Vein endothelial cell (primary cell): ENCODE measurements around the gene MT2A. TPM values are rescaled to one million over a fixed set of nuclear protein-coding genes. Genes with fewer than 3 reads are reported as not detected.

Experiments
- total RNA-seq: library from RNA; depleted of rRNA; stranded (reverse); fragments of >200 nt; gene quantifications from 2 replicates; pipeline ENCODE4 v1.2.3, GENCODE V29; 2012

MT2A gene
- total RNA-seq, result 94.5 and 126 TPM in 2 replicates

DNA sequence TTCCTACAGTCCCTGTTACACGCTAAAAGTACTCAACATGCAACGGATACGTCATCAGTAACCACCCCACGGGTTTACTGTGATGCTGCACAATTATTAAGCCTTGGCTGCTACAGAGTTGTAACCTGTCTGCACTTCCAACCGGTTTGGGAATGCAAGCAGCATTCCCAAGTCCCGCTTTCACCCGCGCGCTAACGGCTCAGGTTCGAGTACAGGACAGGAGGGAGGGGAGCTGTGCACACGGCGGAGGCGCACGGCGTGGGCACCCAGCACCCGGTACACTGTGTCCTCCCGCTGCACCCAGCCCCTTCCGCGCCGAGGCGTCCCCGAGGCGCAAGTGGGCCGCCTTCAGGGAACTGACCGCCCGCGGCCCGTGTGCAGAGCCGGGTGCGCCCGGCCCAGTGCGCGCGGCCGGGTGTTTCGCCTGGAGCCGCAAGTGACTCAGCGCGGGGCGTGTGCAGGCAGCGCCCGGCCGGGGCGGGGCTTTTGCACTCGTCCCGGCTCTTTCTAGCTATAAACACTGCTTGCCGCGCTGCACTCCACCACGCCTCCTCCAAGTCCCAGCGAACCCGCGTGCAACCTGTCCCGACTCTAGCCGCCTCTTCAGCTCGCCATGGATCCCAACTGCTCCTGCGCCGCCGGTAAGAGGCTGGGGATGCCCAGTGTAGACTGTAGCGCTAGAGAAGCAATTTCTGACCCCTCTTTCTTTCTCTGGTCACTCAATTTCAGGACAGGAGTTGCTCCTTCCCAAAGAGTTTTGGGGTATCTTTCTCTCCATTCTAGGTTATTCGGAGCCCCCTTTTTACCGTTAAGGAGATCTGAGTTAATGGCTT, at the start of gene MT2A:
Gene MT2A (plus strand): TSS at position 542 of the 833 bp plus-strand sequence. CDS start 72 bp downstream, at position 614.

DNA sequence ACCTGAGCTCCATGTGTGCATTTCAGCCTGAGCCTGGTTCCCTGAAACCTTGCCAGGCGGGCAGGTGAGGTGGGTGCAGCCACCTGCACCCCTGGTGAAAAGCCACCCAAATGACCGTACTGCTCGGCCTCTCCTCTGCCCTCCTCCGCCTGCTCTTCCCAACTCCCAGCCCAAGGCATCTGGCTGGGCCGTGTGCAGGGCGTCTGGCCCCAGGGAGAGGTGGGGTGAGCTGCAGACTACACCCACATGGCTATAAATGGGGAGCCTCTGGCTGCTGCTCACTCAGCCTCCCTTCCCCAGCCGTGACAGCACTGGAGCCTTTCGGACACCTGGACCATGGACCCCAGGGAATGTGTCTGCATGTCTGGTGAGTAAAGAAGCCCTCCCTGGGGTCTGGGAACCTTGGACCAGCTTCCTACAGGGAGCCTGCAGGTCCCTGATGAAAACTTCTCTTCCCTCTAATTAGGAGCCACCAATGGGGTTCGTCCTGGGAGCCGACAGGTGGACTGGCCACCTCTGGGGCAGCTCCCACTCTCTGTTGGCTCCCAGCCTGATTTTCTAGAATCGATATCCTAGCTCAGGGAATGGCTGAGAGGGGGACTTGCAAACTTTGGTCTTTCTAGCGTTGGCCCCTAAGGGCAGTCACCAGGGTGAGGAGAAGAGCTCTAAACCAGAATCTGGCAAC, 43.4 kb upstream of the MT2A start, which contains the start of gene MT4:
Gene MT4 (plus strand): TSS at position 281 of the 685 bp plus-strand sequence. CDS start 56 bp downstream, at position 337.

GRCh38 chr16:56589141-56590039, 19.0 kb upstream of the MT2A start, which contains the start of gene MT3:
Gene MT3, plus strand, starts transcription at chr16:56589528. Its CDS starts 63 bp downstream, at chr16:56589591.

GRCh38 chr16:56625140-56625942, 17.0 kb downstream of the MT2A start, which contains the start of gene MT1E:
Gene MT1E, plus strand, starts transcription at chr16:56625781. Its CDS starts 71 bp downstream, at chr16:56625852.

DNA sequence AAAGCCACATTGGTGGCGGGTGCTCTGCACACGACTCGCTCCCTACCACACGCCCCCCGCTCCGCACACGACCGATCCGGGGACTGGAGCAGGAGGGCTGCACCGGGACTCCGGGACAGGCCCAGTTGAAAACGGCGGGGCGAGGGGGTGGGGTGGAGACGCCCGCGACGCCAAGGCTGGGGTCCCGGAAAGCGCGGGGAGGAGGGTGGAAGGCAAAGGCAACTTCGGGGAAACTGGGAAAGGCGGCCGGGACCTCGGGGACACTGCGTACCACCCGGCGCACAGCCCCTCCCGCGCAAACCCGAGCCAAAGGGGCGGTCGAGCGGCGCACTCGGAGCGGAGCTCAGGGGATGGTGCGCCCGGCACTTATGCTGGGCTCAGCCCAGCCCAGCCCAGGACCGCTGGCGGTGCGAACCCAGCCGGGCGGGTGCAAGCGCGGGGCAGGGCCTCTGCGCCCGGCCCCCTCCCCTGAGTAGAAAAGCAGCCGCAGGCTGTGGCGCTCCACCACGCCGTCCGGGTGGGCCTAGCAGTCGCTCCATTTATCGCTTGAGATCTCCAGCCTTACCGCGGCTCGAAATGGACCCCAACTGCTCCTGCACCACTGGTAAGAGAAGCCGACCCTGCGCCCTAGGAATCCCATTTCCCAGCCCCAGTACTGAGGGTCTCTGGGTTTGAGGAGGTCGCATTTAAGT, 23.9 kb downstream of the MT2A start, which contains the start of gene MT1M:
Gene MT1M (plus strand): TSS at position 504 of the 692 bp plus-strand sequence. CDS start 73 bp downstream, at position 577.

DNA sequence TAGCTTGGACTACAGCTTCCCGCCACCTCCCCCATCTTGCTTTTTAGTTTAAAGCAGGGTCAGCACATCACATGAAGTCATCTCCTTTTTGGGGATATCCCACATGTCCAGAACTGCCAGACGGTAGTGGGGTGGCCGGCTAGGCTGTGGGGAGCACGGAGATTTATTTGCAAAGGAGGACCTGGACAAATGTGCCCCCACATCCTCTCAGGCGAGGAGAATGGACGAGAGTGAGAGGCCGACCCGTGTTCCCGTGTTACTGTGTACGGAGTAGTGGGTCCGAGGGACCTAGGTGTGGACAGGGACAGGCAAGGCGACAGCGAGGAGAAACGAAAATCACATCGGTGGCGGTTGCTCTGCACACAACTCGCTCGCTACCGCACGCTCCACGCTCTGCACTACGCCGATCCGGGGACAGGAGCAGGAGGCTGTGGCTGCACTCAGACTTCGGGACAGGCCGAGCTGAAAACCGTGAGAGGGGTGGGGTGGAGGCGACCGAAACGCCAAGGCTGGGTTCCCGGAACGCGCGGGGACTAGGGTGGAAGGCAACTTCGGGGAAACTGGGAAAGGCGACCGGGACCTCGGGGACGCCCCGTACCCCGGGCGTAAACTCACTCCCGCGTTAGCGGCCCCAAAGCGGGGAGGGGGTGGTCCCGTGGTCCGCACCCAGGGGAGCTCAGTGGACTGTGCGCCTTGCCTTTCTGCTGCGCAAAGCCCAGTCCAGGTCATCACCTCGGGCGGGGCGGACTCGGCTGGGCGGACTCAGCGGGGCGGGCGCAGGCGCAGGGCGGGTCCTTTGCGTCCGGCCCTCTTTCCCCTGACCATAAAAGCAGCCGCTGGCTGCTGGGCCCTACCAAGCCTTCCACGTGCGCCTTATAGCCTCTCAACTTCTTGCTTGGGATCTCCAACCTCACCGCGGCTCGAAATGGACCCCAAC, 29.7 kb downstream of the MT2A start, which contains the start of gene MT1A:
Gene MT1A (plus strand): TSS at position 853 of the 937 bp plus-strand sequence. CDS start 73 bp downstream, at position 926.

DNA sequence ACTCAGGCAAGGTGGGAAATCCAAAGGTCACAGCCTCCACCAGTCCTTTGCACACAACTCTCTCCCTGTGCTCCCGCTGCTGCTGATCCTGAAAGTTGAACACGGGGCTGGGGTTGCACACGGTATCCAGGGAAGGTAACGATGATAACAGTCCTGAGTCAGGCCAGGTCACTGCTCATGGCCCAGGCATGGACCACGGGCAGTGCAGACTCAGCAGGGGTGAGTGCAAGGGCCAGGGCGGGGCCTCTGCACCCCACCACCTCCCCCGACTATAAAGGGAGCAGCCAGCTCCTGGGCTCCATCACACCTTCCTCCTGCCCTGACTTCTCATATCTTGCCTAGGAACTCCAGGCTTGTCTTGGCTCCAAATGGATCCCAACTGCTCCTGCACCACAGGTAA, 43.2 kb downstream of the MT2A start, which contains the start of gene MT1B:
Gene MT1B (plus strand): TSS at position 301 of the 400 bp plus-strand sequence. CDS start 68 bp downstream, at position 369.

DNA sequence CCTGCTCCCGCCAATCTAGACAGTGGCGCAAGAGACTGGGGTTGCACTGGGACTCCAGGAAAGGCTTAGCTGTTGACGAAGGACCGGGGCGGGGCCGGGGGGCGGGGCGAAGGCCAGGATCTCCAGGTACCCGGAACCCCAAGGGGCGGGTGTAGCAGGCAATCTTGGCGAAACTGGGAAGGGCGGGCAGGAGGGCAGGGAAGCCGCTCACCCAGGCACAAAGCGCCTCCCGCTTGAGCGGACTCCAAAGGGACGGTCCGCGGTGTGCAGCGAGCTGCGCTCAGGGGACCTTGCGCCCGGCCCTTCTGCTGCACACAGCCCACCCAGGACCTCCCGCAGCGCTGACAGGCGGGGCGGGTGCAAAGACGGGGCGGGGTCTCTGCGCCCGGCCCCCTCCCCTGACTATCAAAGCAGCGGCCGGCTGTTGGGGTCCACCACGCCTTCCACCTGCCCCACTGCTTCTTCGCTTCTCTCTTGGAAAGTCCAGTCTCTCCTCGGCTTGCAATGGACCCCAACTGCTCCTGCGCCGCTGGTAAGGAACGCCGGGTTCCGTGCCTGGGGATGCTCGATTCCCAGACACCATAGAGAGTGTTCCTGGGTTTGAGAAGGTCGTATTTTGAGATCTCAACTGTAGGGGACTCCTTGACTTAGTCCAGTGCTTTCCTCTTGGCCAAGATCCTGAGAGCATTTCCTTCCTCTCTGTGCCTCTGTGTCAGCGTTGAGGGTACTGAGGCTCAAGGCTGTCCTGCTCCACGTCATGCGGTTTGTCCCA, 49.4 kb downstream of the MT2A start, which contains the start of gene MT1F:
Gene MT1F (plus strand): TSS at position 405 of the 772 bp plus-strand sequence. CDS start 100 bp downstream, at position 505.

Other genes starting within 250 kb of the MT2A start
- gene AMFR, start 183.0 kb upstream of the MT2A start, total RNA-seq, result 178 and 229 TPM in 2 replicates
- gene NUDT21, start 157.3 kb upstream of the MT2A start, total RNA-seq, result 78.7 and 122 TPM in 2 replicates
- gene OGFOD1, start 157.0 kb upstream of the MT2A start, total RNA-seq, result 63.7 and 103 TPM in 2 replicates
- 35.3 and 38.2 TPM in 2 replicates for gene BBS2, start 88.6 kb upstream of the MT2A start, total RNA-seq
- not detected in 2 replicates for gene MT4, start 43.5 kb upstream of the MT2A start, total RNA-seq
- gene MT3, start 19.1 kb upstream of the MT2A start, total RNA-seq, result not detected in 2 replicates
- 95.0 and 97.3 TPM in 2 replicates for gene MT1E, start 17.2 kb downstream of the MT2A start, total RNA-seq
- 0.65 and 2.4 TPM in 2 replicates for gene MT1M, start 24.1 kb downstream of the MT2A start, total RNA-seq
- gene MT1A, start 30.1 kb downstream of the MT2A start, total RNA-seq, result 1.7 and 5.6 TPM in 2 replicates
- gene MT1B, start 43.3 kb downstream of the MT2A start, total RNA-seq, result not detected in 2 replicates
- 0.33 and 0.38 TPM in 2 replicates for gene MT1F, start 49.4 kb downstream of the MT2A start, total RNA-seq
- 1.2 TPM in 1 of 2 replicates, not detected in the other for gene MT1G, start 59.5 kb downstream of the MT2A start, total RNA-seq
- not detected in 2 replicates for gene MT1H, start 61.2 kb downstream of the MT2A start, total RNA-seq
- 32.8 and 33.0 TPM in 2 replicates for gene MT1X, start 73.9 kb downstream of the MT2A start, total RNA-seq
- gene NUP93, start 121.5 kb downstream of the MT2A start, total RNA-seq, result 68.3 and 88.9 TPM in 2 replicates